ENCODE results near the gene DDB1. TPM values are rescaled to one million over a fixed set of nuclear protein-coding genes. Genes with fewer than 3 reads are reported as not detected.

DDB1 gene
- total and polyA plus RNA-seq, 2 of the 13 experiments (the other 11 are each of a cell fraction or from before 2014, with no cell fraction given): 217 to 266 TPM

DNA sequence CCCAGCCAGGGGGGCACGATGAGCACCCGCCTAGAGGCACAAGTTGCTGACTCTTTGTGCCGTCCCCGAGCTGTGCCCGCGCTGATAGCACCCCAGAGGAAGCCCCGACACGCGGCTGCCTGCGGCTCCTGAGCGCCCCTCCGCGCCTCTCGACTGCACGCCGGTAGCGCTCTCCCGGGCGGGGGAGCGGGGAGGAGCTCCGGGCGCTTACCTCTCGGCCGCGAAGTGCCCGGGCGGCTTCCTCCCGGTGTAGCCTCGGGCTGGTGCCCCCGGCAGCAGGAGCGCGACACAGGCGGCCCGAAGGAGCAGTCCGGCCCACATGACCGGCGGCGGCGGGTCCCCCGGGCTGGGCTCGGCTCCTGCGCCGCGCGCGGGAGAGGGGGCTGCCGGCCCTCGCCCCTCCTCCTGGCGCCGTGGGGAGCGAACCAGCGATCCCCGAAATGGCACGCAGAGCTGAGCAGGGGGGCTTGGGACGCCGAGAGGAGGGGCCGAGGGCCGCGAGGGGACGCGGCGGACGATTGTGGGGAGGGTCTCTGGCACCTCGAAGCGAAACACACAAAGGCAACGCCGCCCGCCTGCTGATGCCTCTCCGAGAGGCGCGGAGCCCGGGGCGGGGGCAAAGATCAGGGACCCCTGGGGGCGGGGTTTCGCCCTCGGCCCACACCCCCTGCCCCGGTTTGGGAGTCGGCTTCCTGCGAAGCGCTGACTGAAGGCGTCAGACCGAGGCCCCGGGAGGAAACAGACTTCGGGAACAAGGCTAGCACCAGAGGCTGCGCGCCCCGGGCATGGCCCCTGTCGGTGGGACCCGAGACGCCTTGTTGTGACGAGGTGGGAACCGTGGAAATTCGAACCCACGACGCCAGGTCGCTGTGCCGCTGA lies 37.9 kb downstream of the DDB1 start, which contains the start of gene VWCE (continued):
- TF ChIP-seq, protein P1, sequence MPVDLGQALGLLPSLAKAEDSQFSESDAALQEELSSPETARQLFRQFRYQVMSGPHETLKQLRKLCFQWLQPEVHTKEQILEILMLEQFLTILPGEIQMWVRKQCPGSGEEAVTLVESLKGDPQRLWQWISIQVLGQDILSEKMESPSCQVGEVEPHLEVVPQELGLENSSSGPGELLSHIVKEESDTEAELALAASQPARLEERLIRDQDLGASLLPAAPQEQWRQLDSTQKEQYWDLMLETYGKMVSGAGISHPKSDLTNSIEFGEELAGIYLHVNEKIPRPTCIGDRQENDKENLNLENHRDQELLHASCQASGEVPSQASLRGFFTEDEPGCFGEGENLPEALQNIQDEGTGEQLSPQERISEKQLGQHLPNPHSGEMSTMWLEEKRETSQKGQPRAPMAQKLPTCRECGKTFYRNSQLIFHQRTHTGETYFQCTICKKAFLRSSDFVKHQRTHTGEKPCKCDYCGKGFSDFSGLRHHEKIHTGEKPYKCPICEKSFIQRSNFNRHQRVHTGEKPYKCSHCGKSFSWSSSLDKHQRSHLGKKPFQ (CRISPR knock-in tag; IDR thresholded peaks at IDR 0.05; ENCODE audit: insufficient replicate concordance): no peak
- TF ChIP-seq ZMAT3 (CRISPR knock-in tag; conservative IDR thresholded peaks at IDR 0.05) (peak; percentile 74), FOSL2 (CRISPR knock-in tag; IDR thresholded peaks at IDR 0.05) (peak; percentile 15), RFX5 (IDR thresholded peaks at IDR 0.05; ENCODE audit: low read depth, low read length) (no peak), MBD4 (IDR thresholded peaks at IDR 0.05; ENCODE audit: borderline replicate concordance, low read length) (no peak), ZNF138 (CRISPR knock-in tag; IDR thresholded peaks at IDR 0.05; ENCODE audit: low read depth) (no peak), NFE2L2 (IDR thresholded peaks at IDR 0.05; ENCODE audit: low read length) (no peak), ZNF296 (CRISPR knock-in tag; conservative IDR thresholded peaks at IDR 0.05) (peak; percentile 53; the same call in 1 of the 2 replicates), NR2F1 (CRISPR knock-in tag; IDR thresholded peaks at IDR 0.05) (peak in 1 of 2 experiments; percentile 54; a peak in 3 of 4 replicates), PHF21A (CRISPR knock-in tag; IDR thresholded peaks at IDR 0.05) (peak; percentile 72), BRF2 (CRISPR knock-in tag; IDR thresholded peaks at IDR 0.05) (no peak), GATA4 (IDR thresholded peaks at IDR 0.05; ENCODE audit: borderline replicate concordance, low read depth) (peak; percentile 65; the same call in 1 of the 2 replicates), ZNF614 (CRISPR knock-in tag; IDR thresholded peaks at IDR 0.05; ENCODE audit: borderline replicate concordance) (no peak), RCOR2 (CRISPR knock-in tag; IDR thresholded peaks at IDR 0.05) (no peak), SIX4 (CRISPR knock-in tag; IDR thresholded peaks at IDR 0.05) (no peak), TP53 (CRISPR knock-in tag; conservative IDR thresholded peaks at IDR 0.05) (no peak), DMAP1 (CRISPR knock-in tag; IDR thresholded peaks at IDR 0.05) (peak; percentile 44), ZNF549 (CRISPR knock-in tag; IDR thresholded peaks at IDR 0.05) (0 out of 2 replicates have a peak, but pooled peaks have one; percentile 52)
- TF ChIP-seq, protein P2, sequence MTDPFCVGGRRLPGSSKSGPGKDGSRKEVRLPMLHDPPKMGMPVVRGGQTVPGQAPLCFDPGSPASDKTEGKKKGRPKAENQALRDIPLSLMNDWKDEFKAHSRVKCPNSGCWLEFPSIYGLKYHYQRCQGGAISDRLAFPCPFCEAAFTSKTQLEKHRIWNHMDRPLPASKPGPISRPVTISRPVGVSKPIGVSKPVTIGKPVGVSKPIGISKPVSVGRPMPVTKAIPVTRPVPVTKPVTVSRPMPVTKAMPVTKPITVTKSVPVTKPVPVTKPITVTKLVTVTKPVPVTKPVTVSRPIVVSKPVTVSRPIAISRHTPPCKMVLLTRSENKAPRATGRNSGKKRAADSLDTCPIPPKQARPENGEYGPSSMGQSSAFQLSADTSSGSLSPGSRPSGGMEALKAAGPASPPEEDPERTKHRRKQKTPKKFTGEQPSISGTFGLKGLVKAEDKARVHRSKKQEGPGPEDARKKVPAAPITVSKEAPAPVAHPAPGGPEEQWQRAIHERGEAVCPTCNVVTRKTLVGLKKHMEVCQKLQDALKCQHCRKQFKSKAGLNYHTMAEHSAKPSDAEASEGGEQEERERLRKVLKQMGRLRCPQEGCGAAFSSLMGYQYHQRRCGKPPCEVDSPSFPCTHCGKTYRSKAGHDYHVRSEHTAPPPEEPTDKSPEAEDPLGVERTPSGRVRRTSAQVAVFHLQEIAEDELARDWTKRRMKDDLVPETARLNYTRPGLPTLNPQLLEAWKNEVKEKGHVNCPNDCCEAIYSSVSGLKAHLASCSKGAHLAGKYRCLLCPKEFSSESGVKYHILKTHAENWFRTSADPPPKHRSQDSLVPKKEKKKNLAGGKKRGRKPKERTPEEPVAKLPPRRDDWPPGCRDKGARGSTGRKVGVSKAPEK (CRISPR knock-in tag; IDR thresholded peaks at IDR 0.05; ENCODE audit: borderline replicate concordance): peak; percentile 60; the same call in 1 of the 2 replicates
- TF ChIP-seq, protein P3, sequence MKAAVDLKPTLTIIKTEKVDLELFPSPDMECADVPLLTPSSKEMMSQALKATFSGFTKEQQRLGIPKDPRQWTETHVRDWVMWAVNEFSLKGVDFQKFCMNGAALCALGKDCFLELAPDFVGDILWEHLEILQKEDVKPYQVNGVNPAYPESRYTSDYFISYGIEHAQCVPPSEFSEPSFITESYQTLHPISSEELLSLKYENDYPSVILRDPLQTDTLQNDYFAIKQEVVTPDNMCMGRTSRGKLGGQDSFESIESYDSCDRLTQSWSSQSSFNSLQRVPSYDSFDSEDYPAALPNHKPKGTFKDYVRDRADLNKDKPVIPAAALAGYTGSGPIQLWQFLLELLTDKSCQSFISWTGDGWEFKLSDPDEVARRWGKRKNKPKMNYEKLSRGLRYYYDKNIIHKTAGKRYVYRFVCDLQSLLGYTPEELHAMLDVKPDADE (CRISPR knock-in tag; IDR thresholded peaks at IDR 0.05): peak; percentile 84; the same call in 1 of the 2 replicates
- TF ChIP-seq, protein P4, sequence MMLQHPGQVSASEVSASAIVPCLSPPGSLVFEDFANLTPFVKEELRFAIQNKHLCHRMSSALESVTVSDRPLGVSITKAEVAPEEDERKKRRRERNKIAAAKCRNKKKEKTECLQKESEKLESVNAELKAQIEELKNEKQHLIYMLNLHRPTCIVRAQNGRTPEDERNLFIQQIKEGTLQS (CRISPR knock-in tag; IDR thresholded peaks at IDR 0.05): no peak
